ENCODE measurements around the gene TIMELESS.
"Not testable (repeated sequence)": the region's sequence is repeated elsewhere in the genome, so short reads cannot be mapped to it uniquely, and the experiment has no call there.

Gene TIMELESS, protein sequence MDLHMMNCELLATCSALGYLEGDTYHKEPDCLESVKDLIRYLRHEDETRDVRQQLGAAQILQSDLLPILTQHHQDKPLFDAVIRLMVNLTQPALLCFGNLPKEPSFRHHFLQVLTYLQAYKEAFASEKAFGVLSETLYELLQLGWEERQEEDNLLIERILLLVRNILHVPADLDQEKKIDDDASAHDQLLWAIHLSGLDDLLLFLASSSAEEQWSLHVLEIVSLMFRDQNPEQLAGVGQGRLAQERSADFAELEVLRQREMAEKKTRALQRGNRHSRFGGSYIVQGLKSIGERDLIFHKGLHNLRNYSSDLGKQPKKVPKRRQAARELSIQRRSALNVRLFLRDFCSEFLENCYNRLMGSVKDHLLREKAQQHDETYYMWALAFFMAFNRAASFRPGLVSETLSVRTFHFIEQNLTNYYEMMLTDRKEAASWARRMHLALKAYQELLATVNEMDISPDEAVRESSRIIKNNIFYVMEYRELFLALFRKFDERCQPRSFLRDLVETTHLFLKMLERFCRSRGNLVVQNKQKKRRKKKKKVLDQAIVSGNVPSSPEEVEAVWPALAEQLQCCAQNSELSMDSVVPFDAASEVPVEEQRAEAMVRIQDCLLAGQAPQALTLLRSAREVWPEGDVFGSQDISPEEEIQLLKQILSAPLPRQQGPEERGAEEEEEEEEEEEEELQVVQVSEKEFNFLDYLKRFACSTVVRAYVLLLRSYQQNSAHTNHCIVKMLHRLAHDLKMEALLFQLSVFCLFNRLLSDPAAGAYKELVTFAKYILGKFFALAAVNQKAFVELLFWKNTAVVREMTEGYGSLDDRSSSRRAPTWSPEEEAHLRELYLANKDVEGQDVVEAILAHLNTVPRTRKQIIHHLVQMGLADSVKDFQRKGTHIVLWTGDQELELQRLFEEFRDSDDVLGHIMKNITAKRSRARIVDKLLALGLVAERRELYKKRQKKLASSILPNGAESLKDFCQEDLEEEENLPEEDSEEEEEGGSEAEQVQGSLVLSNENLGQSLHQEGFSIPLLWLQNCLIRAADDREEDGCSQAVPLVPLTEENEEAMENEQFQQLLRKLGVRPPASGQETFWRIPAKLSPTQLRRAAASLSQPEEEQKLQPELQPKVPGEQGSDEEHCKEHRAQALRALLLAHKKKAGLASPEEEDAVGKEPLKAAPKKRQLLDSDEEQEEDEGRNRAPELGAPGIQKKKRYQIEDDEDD
- 10.9 to 25.3 (median 15.8) reads per million in 4 experiments for total RNA-seq

DNA sequence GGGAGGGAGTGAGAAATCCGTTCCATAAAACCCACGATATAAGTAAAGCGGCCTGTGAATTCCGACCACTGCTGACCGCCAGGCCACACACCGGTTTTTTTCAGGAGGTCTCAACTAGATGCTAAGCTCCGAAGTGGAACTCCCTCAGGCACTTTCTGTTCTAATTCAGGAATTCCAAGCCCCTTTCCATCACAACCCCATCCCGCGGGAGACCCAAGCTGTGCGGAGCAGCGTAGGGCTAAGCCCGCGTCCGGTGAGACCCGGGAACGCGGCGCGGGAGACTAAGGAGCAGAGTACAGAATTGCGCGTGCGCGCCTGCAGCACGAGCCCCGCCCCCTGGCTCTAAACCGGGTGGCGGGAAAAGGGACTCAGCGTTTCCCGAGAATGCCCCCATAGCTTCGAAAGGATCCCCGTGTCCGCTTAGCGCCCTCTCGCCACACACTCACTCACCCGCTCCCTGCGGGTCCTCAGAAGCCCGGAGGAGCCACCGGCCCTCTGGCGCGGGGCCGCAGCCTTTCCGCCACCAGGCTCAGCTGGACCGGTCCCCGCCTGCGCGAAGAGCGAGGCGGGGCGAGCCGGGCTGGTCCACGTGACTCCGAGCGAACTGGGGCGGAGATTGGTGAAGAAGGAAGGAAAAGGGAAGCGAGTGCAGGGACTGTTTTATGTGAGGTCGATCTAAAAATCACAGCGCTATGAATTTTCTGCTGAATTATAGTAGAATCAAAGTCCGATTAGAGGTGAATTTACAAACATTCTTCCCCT lies at the start of gene TIMELESS:
Gene TIMELESS (minus strand): TSS at position 567 of the 762 bp plus-strand sequence. CDS start 15,256 bp downstream, outside the sequence.
- peak; percentile 72 for DNase-seq

DNA sequence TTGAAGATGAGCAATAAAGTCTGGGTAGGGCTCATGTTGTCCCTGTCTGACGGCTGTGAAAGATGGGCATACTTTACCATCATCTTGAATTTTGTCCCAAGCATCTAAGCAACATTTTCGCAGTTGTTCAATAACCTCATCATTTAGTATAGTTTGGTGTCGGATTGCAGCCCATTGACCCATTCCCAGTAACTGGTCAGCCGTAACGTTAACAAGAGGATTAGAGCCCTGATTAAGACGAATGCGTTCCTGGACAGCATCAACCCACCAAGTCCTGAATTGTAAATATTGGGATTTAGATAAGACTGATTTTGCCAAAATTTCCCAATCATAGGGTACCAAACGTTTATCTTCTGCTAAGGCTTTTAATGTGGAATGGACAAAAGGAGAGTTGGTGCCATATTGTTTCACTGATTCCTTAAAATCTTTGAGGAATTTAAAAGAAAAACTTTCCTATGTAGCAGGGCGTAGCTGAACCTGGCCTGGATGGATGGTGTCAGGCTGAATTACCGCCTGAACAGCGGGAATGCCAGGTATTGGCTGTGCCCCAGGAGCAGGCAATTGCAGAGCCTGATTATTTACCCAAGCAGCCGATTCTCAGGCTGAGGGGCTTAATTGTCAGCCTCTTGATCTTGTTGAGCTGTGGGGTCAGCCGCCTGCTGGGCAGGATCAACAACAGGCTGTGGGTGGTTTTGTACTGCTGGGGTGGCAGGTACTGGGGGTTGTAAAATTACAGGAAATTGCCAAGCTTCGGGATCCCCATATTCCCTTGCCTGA lies 49.1 kb upstream of the TIMELESS start:
- DNase-seq: not testable (repeated sequence)

DNA sequence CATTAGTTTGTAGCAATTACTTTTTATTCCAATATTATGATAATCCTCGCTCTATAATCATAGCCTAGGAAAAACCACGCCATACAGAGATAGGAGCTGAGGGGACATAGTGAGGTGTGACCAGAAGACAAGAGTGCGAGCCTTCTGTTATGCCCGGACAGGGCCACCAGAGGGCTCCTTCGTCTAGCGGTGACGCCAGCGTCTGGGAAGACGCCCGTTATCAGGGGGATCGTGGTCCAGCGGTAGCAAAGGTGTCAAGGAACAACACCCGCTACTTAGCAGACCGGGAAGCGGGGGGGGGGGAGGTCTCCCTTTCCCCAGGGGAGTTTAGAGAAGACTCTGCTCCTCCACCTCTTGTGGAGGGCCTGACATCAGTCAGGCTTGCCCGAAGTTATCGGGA lies 47.5 kb upstream of the TIMELESS start:
- DNase-seq: peak; percentile 52

DNA sequence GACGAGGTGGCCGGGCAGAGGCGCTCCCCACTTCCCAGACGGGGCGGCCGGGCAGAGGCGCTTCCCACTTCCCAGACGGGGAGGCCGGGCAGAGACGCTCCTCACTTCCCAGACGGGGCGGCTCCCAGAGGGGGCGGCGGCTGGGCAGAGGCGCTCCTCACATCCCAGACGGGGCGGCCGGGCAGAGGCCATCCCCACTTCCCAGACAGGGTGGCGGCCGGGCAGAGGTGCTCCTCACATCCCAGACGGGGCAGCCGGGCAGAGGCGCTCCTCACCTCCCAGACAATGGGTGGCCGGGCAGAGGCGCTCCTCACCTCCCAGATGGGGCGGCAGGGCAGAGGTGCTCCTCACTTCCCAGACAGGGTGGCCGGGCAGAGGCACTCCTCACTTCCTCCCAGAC lies 45.3 kb upstream of the TIMELESS start:
- DNase-seq: not testable (repeated sequence)

DNA sequence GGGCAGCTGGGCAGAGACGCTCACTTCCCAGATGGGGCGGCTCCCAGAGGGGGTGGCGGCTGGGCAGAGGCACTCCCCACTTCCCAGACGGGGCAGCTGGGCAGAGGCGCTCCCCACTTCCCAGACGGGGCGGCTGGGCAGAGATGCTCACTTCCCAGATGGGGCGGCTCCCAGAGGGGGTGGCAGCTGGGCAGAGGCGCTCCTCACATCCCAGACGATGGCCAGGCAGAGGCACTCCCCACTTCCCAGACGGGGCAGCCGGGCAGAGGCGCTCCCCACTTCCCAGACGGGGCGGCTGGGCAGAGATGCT lies 44.8 kb upstream of the TIMELESS start:
- not testable (repeated sequence) for DNase-seq

DNA sequence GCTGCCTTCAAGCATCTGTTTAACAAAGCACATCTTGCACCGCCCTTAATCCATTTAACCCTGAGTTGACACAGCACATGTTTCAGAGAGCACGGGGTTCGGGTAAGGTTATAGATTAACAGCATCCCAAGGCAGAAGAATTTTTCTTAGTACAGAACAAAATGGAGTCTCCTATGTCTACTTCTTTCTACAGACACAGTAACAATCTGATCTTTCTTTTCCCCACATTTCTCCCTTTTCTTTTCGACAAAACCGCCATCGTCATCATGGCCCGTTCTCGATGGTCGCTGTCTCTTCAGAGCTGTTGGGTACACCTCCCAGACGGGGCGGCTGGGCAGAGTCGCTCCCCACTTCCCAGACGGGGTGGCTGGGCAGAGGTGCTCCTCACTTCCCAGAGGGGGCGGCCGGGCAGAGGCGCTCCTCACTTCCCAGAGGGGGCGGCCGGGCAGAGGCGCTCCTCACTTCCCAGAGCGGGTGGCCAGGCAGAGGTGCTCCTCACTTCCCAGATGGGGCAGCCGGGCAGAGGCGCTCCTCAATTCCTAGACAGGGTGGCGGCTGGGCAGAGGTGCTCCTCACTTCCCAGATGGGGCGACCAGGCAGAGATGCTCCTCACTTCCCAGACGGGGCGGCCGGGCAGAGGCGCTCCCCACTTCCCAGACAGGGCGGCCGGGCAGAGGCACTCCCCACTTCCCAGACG lies 44.3 kb upstream of the TIMELESS start:
- DNase-seq: not testable (repeated sequence)

DNA sequence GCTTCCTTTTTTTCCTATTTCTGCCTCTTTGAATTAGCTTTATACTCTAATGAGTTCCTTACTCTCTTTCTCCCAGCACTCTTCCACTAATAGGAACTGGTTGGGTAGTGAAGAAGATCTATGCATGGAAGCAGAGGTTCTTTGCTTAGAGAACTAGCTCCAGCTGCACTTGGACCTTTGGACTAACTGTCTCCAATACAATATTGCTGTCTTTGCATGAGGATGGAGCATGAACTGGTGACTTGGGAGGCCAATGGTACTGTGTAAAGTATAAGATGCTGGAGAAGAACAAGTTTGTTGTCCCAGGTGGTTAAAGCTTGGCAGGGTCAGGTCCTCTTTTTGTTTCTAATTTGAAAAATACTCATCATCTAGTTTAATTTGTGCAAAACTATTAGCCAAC lies 41.1 kb upstream of the TIMELESS start:
- DNase-seq: no peak

DNA sequence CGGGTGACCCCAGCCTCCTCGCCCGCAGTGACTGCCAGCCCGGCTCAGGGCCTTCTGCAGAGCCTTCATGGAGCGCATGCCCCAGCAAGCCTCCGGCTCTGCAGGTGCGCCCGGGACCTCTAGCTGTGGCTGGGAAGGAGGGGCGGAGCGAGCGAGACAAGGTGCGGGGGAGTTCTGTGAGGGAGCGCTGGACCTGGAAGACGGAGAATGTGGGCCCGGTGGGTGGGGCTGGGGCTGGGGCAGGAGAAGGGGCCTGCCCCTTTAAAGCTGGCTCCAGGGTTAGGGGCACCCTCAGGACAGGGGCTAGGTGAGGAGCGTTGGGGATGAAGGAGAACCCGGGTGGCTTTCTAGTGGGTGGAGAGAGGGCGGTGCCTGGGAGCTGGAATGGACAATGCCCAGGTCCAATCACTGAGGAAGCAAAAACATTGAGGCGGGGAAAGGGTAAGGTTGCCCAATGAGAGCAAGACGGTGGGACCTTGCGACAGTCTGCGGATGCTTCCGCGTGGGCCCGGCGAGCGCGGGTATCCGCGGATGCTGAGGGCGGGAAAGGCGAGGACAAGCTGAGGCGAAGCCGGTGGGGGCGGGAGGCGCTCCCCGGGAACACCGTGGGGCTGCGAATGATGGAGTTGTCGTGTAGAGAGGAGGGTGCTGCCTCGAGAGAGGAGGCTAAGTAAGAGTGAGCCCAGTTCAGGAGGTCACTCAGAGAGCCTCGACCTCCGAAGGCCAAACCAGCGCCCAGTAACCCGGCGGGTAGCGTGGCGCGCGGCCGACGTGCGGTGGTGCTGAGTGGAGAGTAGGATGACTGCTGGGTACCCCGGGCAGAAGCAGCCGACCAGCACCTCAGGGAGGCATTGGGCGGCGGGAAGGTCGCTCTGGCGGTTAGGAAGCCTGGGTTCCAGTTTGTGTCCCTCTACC lies 39.1 kb upstream of the TIMELESS start, which contains the start of gene GLS2:
Gene GLS2 (minus strand): TSS at position 121 of the 915 bp plus-strand sequence. CDS start 43 bp downstream, at position 78.
- DNase-seq: peak; percentile 63

DNA sequence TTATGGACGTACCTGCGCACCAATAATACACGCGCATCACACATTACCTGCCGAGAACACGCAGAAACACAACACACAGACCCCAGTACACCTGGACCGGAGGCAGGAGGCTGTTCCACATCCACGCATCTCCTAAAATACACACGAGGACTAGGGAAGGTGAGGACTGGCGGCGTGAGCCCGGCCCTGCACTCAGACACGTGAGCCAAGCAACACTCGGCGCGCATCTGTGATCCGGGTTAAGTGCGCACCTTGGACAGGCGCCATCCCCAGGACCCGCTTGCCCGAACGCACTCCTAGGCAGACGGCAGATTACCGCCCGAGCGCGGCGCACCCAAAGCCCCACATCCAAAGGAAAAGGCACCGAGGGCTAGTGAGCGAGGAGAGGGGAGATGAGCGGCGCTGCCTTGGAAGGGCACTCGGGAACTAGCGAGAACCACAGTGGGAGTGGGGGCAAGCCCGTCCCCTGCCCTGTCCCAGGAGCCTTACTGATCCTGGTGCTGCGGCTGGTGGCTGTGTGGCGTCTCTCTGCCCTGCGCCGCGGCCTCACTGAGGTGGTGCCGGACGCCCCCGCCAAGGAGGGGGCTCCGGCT lies 38.3 kb upstream of the TIMELESS start:
- no peak for DNase-seq

DNA sequence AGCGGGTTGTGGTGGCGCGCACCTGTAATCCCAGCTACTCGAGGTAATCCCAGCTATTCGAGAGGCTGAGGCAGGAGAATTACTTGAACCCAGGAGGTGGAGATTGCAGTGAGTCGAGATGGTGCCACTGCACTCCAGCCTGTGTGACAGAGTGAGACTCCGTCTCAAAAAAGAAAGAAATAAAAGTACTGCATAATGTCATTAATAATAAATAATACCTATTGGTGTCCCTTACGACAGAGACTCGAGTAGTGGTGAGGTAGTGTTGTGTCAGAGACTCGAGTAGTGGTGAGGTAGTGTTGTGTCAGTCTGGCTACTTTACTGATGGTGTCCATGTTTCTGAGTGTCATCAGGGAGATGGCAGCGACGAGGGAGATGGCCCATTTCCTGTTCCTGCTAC lies 37.5 kb upstream of the TIMELESS start:
- DNase-seq: no peak

DNA sequence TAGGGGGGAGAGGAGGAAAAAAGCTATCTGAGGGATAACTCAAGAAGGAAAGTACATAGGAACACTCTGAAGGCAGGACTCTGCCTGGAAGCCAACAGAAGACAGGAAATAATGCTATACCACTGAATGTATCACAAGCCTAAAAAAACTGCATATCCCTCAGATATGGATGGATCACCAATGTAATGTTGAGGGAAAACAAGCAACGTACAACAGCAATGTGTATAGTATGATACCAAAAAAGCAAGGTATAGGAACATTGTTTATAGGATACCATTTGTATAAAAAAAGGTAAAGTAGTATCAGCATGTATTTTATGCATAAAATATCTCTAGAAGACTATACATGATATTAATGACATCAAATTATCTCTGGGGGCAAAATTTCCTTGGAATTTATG lies 35.3 kb upstream of the TIMELESS start:
- DNase-seq: no peak

DNA sequence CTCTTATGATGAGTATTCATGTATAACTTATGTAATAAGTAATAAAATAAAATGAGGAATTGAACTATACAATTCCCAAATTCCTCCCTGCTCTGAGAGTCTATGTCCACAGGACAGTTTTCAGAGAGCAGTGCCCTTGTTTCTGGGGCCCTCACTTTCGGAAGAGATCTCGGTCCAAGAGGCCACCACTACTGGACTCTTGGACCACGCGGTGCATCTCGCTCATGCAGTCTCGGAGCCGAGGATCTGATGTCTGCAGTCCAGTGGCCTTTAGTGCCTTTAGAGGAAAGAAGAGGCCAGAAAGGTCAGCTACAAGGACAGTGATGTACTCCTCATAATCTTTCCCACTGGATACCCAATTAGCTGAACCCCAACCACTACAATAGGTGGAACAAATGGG lies 30.4 kb upstream of the TIMELESS start:
- no peak for DNase-seq

DNA sequence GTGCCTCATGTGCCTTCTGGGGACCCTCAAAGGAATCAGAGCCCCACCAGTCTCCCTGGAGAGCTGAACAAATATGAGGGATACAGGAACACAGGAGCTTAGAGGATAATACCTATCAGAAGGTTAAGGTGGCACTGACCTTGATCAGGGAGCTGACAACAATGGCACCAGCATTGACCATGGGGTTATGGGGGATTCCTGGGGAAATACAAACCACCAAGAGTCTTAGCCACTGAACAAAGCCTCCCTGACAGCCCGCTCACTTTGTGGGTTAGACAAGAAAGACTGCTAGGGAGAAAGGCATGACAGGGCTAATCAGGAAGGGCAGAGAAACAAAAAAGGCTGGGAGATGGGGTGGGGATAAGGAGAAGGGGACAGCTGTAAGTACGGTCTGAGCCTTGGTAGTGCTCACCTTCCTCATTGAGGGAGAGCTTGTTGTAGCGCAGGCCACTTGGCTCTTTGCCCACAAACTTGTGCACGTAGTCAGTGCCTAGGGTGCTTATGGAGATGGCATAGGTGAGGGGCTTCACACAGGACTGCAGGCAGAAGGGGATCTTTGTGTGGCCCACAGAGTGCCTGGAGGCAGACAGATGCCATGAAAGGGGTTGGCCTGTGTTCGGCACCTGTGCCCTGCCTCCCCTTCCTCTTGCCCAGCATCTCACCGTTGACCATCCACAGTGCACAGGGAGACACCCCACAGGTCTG lies 28.4 kb upstream of the TIMELESS start:
- no peak for DNase-seq

DNA sequence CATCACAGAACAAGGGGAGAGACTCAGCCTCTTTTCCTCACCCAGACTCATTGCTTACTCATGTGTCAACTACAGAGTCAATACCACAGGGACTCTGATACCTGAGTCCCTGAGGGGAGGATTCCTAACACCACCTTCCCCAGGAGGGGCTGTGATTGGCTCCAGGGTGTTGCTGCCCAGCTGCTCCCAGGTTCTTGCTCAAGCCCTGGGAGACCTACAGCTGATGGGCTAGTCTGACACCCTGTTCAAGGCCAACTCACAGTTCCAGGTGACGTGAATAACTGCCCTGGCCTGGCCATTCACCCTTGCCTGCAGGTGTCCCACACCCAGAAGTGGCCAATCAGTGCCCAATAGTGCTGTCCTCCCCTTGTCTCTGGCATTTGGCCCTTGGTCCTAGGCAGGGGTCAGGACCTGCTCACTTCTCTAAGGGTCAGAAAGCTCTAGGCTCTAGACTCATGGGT lies 27.8 kb upstream of the TIMELESS start:
- DNase-seq: no peak

DNA sequence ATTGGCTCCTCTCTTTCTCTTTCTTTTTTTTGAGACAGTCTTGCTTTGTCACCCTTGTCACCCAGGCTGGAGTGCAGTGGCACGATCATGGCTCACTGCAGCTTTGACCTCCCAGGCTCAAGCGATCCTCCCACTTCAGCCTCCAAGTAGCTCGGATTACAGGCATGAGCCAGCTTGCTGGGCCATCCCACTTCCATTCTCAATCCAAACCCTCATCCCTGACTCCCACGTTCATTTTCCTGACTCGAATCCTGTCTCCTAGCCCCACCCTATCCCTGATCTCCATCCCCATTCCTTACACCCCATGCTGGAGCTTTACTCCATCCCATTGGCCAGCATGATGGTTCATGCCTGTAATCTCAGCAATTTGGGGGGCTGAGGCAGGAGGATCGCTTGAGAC lies 26.9 kb upstream of the TIMELESS start:
- DNase-seq: no peak

DNA sequence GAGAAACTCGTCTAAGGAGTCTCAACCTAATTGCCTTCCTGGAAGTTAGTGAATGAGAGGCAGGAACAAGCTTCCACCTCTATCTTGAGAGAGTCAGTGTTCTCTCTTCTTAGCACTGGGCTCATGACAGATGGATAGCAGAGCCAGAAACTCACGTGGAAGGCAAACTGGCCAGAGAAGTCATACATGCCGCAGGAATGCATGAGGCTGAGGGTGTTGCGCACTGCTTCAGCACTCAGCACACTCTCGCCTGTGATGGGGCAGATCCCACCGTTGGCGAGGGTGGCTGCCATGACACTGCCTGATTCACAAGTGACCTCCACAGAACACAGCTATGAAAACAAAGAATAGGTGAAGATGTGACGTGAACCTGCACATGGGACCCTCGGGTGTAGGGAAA lies 25.2 kb upstream of the TIMELESS start:
- no peak for DNase-seq

DNA sequence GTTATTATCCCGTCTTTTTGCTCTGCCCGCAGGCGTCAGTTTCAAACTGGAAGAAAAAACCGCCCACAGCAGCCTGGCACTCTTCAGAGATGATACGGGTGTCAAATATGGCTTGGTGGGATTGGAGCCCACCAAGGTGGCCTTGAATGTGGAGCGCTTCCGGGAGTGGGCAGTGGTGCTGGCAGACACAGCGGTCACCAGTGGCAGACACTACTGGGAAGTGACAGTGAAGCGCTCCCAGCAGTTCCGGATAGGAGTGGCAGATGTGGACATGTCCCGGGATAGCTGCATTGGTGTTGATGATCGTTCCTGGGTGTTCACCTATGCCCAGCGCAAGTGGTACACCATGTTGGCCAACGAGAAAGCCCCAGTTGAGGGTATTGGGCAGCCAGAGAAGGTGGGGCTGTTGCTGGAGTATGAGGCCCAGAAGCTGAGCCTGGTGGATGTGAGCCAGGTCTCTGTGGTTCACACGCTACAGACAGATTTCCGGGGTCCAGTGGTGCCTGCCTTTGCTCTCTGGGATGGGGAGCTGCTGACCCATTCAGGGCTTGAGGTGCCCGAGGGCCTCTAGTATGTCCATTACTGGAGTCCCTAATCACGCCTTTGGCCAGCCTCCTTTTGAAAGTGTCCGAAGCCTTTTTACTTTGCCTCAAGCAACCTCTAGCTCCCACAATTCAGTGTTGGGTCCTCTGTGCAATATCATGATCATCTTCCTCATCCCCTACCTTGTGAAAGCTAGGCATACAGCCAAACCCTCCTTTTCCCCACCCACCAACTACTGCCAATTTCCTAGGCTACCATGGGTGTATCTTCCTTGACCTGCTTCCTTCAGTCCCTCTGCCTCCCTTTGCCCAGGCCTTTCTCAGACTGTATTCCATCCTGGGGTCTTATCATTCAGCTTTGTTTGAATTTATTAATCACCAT lies 20.0 kb upstream of the TIMELESS start:
- no peak for DNase-seq
